Subcutaneous abdominal adipose tissue (tissue), 5 donors: Measurements from ENCODE around the gene UBE2QL1.

ENCODE experiments used
- H3K27ac ChIP-seq: one replicate; pipeline ENCODE4 v1.7.0; 2013; ENCODE audit warnings: low read depth, mild to moderate bottlenecking, inconsistent platforms, low read length, moderate library complexity
- H3K27me3 ChIP-seq, 5 donors: one replicate each; pipeline ENCODE4 v1.7.0; 2013; ENCODE audit warnings: low read length in 5 of 5, inconsistent platforms in 1 of 5; ENCODE audit not compliant: control insufficient read depth in 5 of 5, insufficient read depth in 4 of 5
- H3K36me3 ChIP-seq, 5 donors: one replicate each; pipeline ENCODE4 v1.7.0; 2013; ENCODE audit warnings: low read length in 5 of 5; ENCODE audit not compliant: control insufficient read depth in 5 of 5, insufficient read depth in 5 of 5
- H3K4me1 ChIP-seq, 5 donors: one replicate each; pipeline ENCODE4 v1.7.0; 2013; ENCODE audit warnings: low read length in 5 of 5, mild to moderate bottlenecking in 3 of 5, moderate library complexity in 1 of 5; ENCODE audit not compliant: control insufficient read depth in 5 of 5, insufficient read depth in 5 of 5
- H3K4me3 ChIP-seq, 5 donors: one replicate each; pipeline ENCODE4 v1.7.0; 2013; ENCODE audit warnings: low read length in 5 of 5, low read depth in 1 of 5
- H3K9ac ChIP-seq, 5 donors: one replicate each; pipeline ENCODE4 v1.7.0; 2013; ENCODE audit warnings: low read length in 5 of 5, mild to moderate bottlenecking in 4 of 5, moderate library complexity in 3 of 5
- H3K9me3 ChIP-seq, 5 donors: one replicate each; pipeline ENCODE4 v1.7.0; 2013; ENCODE audit warnings: low read length in 5 of 5; ENCODE audit not compliant: control insufficient read depth in 5 of 5
- donor health status: healthy.
- donor health status: healthy.
- donor health status: healthy.
- donor health status: healthy.
- donor health status: healthy.

UBE2QL1 gene

DNA sequence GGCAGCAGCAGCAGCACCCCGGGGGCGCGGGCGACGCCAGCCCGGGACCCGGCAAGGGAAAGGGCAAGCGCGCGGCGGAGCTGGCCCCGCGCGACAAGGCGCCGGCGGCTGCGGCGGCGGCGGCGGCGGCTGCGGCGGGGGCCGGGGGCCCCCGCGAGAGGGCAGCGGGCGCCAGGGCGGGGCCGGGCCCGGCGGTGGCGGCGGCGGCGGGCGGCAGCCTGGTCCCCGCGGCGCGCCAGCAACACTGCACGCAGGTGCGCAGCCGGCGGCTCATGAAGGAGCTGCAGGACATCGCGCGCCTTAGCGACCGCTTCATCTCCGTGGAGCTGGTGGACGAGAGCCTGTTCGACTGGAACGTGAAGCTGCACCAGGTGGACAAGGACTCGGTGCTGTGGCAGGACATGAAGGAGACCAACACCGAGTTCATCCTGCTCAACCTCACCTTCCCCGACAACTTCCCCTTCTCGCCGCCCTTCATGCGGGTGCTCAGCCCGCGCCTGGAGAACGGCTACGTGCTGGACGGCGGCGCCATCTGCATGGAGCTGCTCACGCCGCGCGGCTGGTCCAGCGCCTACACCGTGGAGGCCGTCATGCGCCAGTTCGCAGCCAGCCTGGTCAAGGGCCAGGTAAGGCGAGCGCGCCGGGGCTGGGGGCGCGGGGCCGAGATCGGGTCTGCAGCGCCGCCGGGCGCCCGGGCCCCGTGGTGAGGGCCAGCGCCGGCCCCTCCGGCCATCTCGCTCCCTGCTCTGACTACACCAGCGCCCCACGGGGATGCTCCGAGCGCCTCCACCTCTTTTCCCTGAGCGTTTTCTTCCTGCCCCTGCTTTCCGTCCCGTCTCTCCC, at the start of gene UBE2QL1:
TSS of gene UBE2QL1 (plus strand) at position 238 of the 843 bp plus-strand sequence. CDS start at position 273, 35 bp downstream.
- H3K27ac ChIP-seq: no peak within 1 kb of the TSS
- H3K4me1 ChIP-seq: peaks cover 0 to 12% (median 9%) of the 10 kb centered on the region in 5 donors
- peak within 1 kb of the TSS; percentile 55 to 69 (median 67) for H3K4me3 ChIP-seq
- H3K9ac ChIP-seq: no peak within 1 kb of the TSS
- H3K36me3 ChIP-seq: no peaks in the 10 kb centered on the region
- H3K9me3 ChIP-seq: peaks cover 0 to 6% (median 3%) of the 10 kb centered on the region in 5 donors
- peaks cover 5 to 43% (median 40%) of the 10 kb centered on the region in 5 donors for H3K27me3 ChIP-seq

DNA sequence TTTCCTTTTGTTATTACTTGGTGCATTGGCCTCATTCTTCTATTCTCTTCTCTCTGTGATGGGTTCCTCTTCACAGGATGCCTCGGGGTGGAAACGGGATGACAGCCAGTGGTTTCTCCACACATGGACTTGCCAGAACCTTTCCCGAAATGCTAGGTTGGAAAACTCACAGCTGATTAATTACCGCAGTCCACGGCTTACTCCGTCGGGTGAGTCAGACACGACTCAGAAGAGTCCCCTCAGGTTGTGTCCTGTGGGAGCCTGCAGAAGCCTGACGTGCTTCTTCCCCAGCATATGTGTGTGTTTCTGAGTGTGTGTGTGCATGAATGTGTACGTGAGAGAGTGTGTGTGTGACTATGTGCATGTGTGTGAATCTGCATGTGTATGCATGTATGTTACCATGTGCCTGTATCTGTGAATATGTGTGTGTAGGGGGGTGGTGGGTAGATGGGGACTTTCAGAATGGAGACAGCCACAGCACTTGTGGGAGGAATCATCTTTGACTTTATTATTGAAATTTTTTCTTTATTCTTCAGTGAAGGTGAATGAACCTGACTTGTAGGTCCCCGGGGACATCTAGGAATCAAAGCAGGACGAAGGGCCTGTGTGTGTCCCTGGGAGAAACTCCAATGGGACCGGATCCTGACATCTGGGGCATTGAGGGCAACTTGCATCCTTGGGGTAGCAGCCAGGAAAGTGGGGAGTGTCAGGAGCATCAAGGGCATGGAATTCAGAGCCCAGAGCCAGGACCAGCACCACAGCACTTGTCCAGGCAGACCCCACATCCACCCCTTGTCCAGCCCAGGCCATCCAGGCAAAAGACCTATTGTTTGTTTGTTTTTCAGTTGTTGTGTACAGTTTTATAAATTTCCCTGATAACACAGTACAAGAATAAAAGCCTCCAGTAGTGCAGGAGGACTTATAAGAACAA, 48.4 kb upstream of the UBE2QL1 start:
- H3K4me3 ChIP-seq: no peak overlapping the region
- H3K27ac ChIP-seq: no peak overlapping the region
- peaks cover 0 to 8% (median 6%) of the 10 kb centered on the region in 5 donors for H3K9me3 ChIP-seq
- no peak overlapping the region for H3K9ac ChIP-seq
- H3K27me3 ChIP-seq: peaks cover 0 to 9% (median 3%) of the 10 kb centered on the region in 5 donors
- no peaks in the 10 kb centered on the region for H3K36me3 ChIP-seq
- no peaks in the 10 kb centered on the region for H3K4me1 ChIP-seq

- Histone ChIP-seq H3K9ac (no peak overlapping the region), H3K27me3 (peaks cover 0 to 8% (median 3%) of the 10 kb centered on the region in 5 donors), H3K9me3 (peaks cover 0 to 8% (median 6%) of the 10 kb centered on the region in 5 donors), H3K27ac (no peak overlapping the region), H3K36me3 (no peaks in the 10 kb centered on the region), H3K4me1 (no peaks in the 10 kb centered on the region), H3K4me3 (no peak overlapping the region)
Measured at GRCh38 chr5:6401410-6401809, 47.2 kb upstream of the UBE2QL1 start.

DNA sequence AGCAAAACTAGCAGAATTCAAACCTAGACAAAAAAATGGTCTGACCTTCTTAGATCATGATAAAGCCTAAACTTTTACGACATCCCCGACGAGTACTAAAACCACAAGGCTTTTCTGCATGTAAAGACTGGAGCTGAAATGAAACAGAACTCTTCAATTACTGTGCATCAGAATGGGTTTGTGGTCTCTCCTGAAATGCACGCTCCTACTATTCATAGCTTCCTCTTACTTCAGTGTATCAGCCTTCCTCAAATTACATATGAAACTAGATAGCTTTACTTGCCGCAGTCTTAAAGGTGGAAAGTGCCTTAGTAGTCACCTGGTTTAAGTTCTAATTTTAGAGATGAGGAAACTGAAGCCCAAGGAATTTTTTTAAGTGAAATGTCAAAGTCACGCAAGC, 45.7 kb upstream of the UBE2QL1 start:
- Histone ChIP-seq H3K9ac (no peak overlapping the region), H3K27ac (no peak overlapping the region), H3K27me3 (peaks cover 0 to 12% (median 2%) of the 10 kb centered on the region in 5 donors), H3K9me3 (peaks cover 0 to under 1% (median under 1%) of the 10 kb centered on the region in 5 donors), H3K36me3 (no peaks in the 10 kb centered on the region), H3K4me3 (no peak overlapping the region), H3K4me1 (no peaks in the 10 kb centered on the region)

- Histone ChIP-seq H3K27me3 (peaks cover 0 to 15% (median 4%) of the 10 kb centered on the region in 5 donors), H3K4me1 (no peaks in the 10 kb centered on the region), H3K4me3 (no peak overlapping the region), H3K27ac (no peak overlapping the region), H3K9me3 (no peaks in the 10 kb centered on the region), H3K36me3 (no peaks in the 10 kb centered on the region), H3K9ac (no peak overlapping the region)
Measured at GRCh38 chr5:6403416-6403815, 45.2 kb upstream of the UBE2QL1 start.

DNA sequence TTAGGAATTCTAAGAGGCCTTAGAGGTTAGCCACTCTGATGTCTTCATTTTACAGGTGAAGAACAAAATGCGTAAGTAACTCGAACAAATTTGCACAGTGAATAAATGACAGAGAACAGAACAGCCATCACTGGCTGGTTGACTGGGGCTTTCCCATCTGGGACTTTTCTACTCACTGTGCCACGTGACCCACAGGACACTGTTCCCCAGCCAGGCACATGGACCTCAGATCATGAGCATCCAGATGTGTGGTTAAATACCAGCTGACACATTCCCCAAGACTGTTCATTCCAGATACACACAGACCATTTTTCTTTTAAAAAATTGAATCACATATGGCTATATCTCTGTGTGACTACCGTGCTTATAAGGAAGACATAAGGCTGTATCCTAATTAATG, 44.5 kb upstream of the UBE2QL1 start:
- Histone ChIP-seq H3K36me3 (no peaks in the 10 kb centered on the region), H3K4me3 (no peak overlapping the region), H3K4me1 (no peaks in the 10 kb centered on the region), H3K27me3 (peaks cover 0 to 15% (median 4%) of the 10 kb centered on the region in 5 donors), H3K9me3 (no peaks in the 10 kb centered on the region), H3K27ac (no peak overlapping the region), H3K9ac (no peak overlapping the region)

DNA sequence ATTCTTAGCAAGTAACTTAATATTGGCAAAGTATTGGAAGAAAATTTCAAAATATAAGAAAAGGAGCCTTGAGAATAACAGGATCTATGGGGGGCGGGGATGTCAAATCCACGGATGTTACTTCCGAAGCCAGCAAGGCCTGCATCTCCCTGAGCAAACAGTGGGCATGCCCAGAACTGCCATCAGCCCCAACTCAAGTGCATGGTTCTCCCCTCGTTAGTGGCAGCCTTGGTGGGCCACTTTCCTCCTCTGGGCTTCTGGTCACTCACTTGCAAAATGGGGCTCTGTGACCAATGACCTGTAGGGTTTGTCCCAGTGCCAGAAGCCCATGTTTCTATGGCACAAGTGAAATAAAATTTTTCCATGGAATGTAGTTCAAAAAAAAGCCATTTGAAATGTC, 43.1 kb upstream of the UBE2QL1 start:
- Histone ChIP-seq H3K27ac (no peak overlapping the region), H3K9ac (no peak overlapping the region), H3K4me3 (no peak overlapping the region), H3K27me3 (peaks cover 0 to 15% (median 4%) of the 10 kb centered on the region in 5 donors), H3K9me3 (no peaks in the 10 kb centered on the region), H3K36me3 (no peaks in the 10 kb centered on the region), H3K4me1 (no peaks in the 10 kb centered on the region)

DNA sequence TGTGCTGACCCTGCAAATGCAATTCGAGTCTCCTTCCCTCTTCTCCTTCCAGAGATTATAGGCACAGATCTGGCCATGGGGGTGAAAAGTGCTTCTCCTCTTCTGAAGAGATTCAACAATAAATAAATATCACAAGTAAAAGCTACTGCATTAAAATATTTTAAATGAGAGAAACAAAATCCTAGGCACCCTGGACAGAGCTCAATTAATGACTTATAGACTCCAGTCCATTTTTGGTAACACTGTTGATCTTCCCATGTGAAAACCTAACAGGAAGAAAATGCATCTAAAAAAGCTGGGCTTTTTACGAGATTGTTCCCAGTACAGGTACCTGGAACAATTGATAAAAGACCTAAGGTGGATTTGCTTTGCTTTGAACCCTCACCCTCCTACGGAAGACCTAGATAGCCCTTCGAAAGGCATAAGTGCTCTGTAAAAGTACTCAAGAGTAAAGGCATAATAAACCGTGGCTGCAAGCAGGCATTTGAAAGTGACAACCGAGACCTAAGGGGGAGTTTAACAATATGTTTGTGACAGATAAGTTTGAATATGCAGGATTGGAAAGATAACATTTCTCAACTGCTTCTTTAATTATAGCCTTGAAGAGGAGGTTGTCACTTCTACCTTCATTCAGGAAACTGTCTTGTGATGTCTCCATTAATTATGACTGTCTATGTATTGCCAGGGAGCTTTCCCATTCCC, 41.0 kb upstream of the UBE2QL1 start:
- no peak overlapping the region for H3K27ac ChIP-seq
- H3K9ac ChIP-seq: no peak overlapping the region
- peaks cover 0 to 18% (median 7%) of the 10 kb centered on the region in 5 donors for H3K27me3 ChIP-seq
- H3K36me3 ChIP-seq: no peaks in the 10 kb centered on the region
- H3K4me1 ChIP-seq: no peaks in the 10 kb centered on the region
- no peak overlapping the region for H3K4me3 ChIP-seq
- H3K9me3 ChIP-seq: no peaks in the 10 kb centered on the region

GRCh38 chr5:6408260-6408596, 40.4 kb upstream of the UBE2QL1 start:
- Histone ChIP-seq H3K9ac (no peak overlapping the region), H3K9me3 (no peaks in the 10 kb centered on the region), H3K4me1 (no peaks in the 10 kb centered on the region), H3K27ac (no peak overlapping the region), H3K4me3 (no peak overlapping the region), H3K36me3 (no peaks in the 10 kb centered on the region), H3K27me3 (peaks cover 0 to 18% (median 7%) of the 10 kb centered on the region in 5 donors)
